Uterus (tissue), 4 donors: ENCODE data around the gene TMC4. TPM values are rescaled to one million over a fixed set of nuclear protein-coding genes. Genes with fewer than 3 reads are reported as not detected.
A peak's percentile ranks its signal among the peaks of the same experiment; 100 is the strongest.

Source experiments
- DNase-seq, 2 donors: peaks; one replicate each; pipeline ENCODE4 v3.0.0-alpha.2; 2019 to 2020
- H3K27ac ChIP-seq, 2 donors: fragments of 200-600 bp; sonication (generic); 1 replicate in 1 of 2; 2 replicates in 1 of 2; pipeline ENCODE4 v1.5.1; 2016 to 2018
- H3K27me3 ChIP-seq, 2 donors: fragments of 200-600 bp; sonication (generic); one replicate each; pipeline ENCODE4 v1.5.1; 2018 to 2019; ENCODE audit warnings: control low read depth in 1 of 2
- H3K36me3 ChIP-seq, 2 donors: fragments of 200-600 bp; sonication (generic); one replicate each; pipeline ENCODE4 v1.5.1; 2019; ENCODE audit warnings: control low read depth in 1 of 2
- H3K4me1 ChIP-seq, 2 donors: fragments of 200-600 bp; sonication (generic); one replicate each; pipeline ENCODE4 v1.5.1; 2018 to 2019; ENCODE audit warnings: control low read depth in 1 of 2
- H3K4me3 ChIP-seq, 2 donors: fragments of 200-600 bp; sonication (generic); 1 replicate in 1 of 2; 2 replicates in 1 of 2; pipeline ENCODE4 v1.5.1; 2018 to 2019; ENCODE audit warnings: mild to moderate bottlenecking in 1 of 2
- H3K9me3 ChIP-seq, 2 donors: fragments of 200-600 bp; sonication (generic); one replicate each; pipeline ENCODE4 v1.5.1; 2019; ENCODE audit warnings: control low read depth in 1 of 2
- CTCF ChIP-seq, 4 experiments: fragments of 200-600 bp in 2 of 4; fragments of 450-650 bp in 2 of 4; sonication (generic) in 2 of 4; IDR thresholded peaks; one replicate each; pipeline ENCODE4 v1.5.1; 2016 to 2019; ENCODE audit warnings: antibody characterized with exemption in 4 of 4, mild to moderate bottlenecking in 2 of 4, moderate library complexity in 1 of 4
- POLR2A ChIP-seq, 2 donors: fragments of 450-650 bp; IDR thresholded peaks; one replicate each; pipeline ENCODE4 v1.6.1; 2016; ENCODE audit warnings: antibody characterized with exemption in 2 of 2, mild to moderate bottlenecking in 1 of 2, moderate library complexity in 1 of 2
- intact Hi-C: fragments of 100-400 bp; cut with DNase I; formaldehyde crosslinking; loops from one replicate; pipeline ENCODE4 v1.15.1; 2023; ENCODE audit warnings: low total_unique reads
- total RNA-seq, 4 donors: library from RNA; depleted of rRNA in 3 of 4; stranded (reverse); fragments of >200 nt in 3 of 4; gene quantifications; one replicate each; pipeline versions ENCODE4 v1.1.0 to v1.2.4, GENCODE V29; 2014 to 2023
- donor health status: DM: yes; HTN: yes; CAD: no.

TMC4 gene
- total RNA-seq, 4 donors from 2014 or later, result 1.3 to 31.0 (median 3.0) TPM; not detected in 1

GRCh38 chr19:54141356-54141755, 31.6 kb downstream of the TMC4 start:
- no peak for TF ChIP-seq POLR2A (IDR thresholded peaks at IDR 0.05)
- TF ChIP-seq CTCF (IDR thresholded peaks at IDR 0.05), result no peak
- H3K4me3 ChIP-seq, result no peak overlapping the region
- DNase-seq, result no peak
- no peaks in the 10 kb centered on the region for H3K9me3 ChIP-seq
- H3K36me3 ChIP-seq, result no peaks in the 10 kb centered on the region
- H3K27ac ChIP-seq, result no peak overlapping the region
- peaks cover 0 to 15% of the 10 kb centered on the region in 2 donors for H3K4me1 ChIP-seq
- intact Hi-C loops, result no loop called here
- H3K27me3 ChIP-seq, result no peaks in the 10 kb centered on the region

- TF ChIP-seq CTCF (IDR thresholded peaks at IDR 0.05) (no peak), POLR2A (IDR thresholded peaks at IDR 0.05) (no peak)
- Histone ChIP-seq H3K9me3 (no peaks in the 10 kb centered on the region), H3K36me3 (no peaks in the 10 kb centered on the region), H3K27ac (peak overlapping the region; percentile 90 to 96), H3K27me3 (no peaks in the 10 kb centered on the region), H3K4me3 (peak overlapping the region; percentile 77 to 97), H3K4me1 (peaks cover 0 to 18% of the 10 kb centered on the region in 2 donors)
- intact Hi-C loops, result no loop called here
- DNase-seq, result no peak
Observed at GRCh38 chr19:54138489-54139256, 34.3 kb downstream of the TMC4 start.

GRCh38 chr19:54137699-54138488, 35.1 kb downstream of the TMC4 start, which contains the start of gene CNOT3:
Gene CNOT3 (plus strand): TSS chr19:54137762. CDS start chr19:54142979, 5,217 bp downstream.
- no peaks in the 10 kb centered on the region for H3K36me3 ChIP-seq
- H3K4me1 ChIP-seq, result peaks cover 0 to 18% of the 10 kb centered on the region in 2 donors

GRCh38 chr19:54136864-54137698, 35.9 kb downstream of the TMC4 start:
- DNase-seq, result peak; percentile 99 to 100
- Histone ChIP-seq H3K9me3 (no peaks in the 10 kb centered on the region), H3K27me3 (no peaks in the 10 kb centered on the region), H3K27ac (peak overlapping the region; percentile 90 to 96), H3K36me3 (no peaks in the 10 kb centered on the region), H3K4me1 (peaks cover 0 to 18% of the 10 kb centered on the region in 2 donors), H3K4me3 (peak overlapping the region; percentile 77 to 97)
- intact Hi-C loops, result no loop called here
- no peak for TF ChIP-seq CTCF (IDR thresholded peaks at IDR 0.05)
- peak; percentile 38 to 50 for TF ChIP-seq POLR2A (IDR thresholded peaks at IDR 0.05)

More at GRCh38 chr19:54137699-54138488, 35.1 kb downstream of the TMC4 start, which contains the start of gene CNOT3:
- peak in 1 of 2 donors; percentile 40 for DNase-seq
- Histone ChIP-seq H3K9me3 (no peaks in the 10 kb centered on the region), H3K27ac (peak within 1 kb of the TSS; percentile 90 to 96), H3K27me3 (no peaks in the 10 kb centered on the region), H3K4me3 (peak within 1 kb of the TSS; percentile 77 to 97)
- peak; percentile 85 to 97 for TF ChIP-seq POLR2A (IDR thresholded peaks at IDR 0.05)
- TF ChIP-seq CTCF (IDR thresholded peaks at IDR 0.05), result no peak
- intact Hi-C loops, result no loop called here
